Measurements from ENCODE around the gene ISCA2. TPM values are rescaled to one million over a fixed set of nuclear protein-coding genes. Genes with fewer than 3 reads are reported as not detected.

The ISCA2 gene
- total RNA-seq, 1 experiment from 2014 or later = 26.9 TPM

GRCh38 chr14:74508292-74508731, 14.7 kb downstream of the ISCA2 start:
- no peak for DNase-seq
- no peaks in the 10 kb centered on the region for H3K9me3 Mint-ChIP-seq (ENCODE audit: low read depth, unreplicated experiment)
- no TSS peak for BruUV-seq (replicated peaks)
- no peaks in the 10 kb centered on the region for H3K36me3 Mint-ChIP-seq (ENCODE audit: insufficient read depth, unreplicated experiment)
- H3K4me1 Mint-ChIP-seq (ENCODE audit: low read depth, unreplicated experiment) = no peaks in the 10 kb centered on the region
- no peak overlapping the region for H3K4me3 Mint-ChIP-seq (ENCODE audit: low read depth, unreplicated experiment)
- H3K27me3 Mint-ChIP-seq (ENCODE audit: unreplicated experiment) = peaks cover 34% of the 10 kb centered on the region
- no peak for TF ChIP-seq CTCF (IDR thresholded peaks at IDR 0.05; ENCODE audit: unreplicated experiment)
- CTCF ChIA-PET = interaction anchor here (0.7 kb wide), 4 partner anchors 23 to 390 kb away, joined by 3 to 4 read pairs (median 4); no protein-coding TSS in a partner anchor
- H3K27ac Mint-ChIP-seq (ENCODE audit: unreplicated experiment) = no peak overlapping the region
- intact Hi-C loops (cut with micrococcal nuclease; ENCODE audit: unreplicated experiment) = no loop called here

- Mint-ChIP-seq H3K27ac (ENCODE audit: unreplicated experiment) (no peak overlapping the region), H3K9me3 (ENCODE audit: low read depth, unreplicated experiment) (no peaks in the 10 kb centered on the region), H3K4me3 (ENCODE audit: low read depth, unreplicated experiment) (no peak overlapping the region), H3K36me3 (ENCODE audit: insufficient read depth, unreplicated experiment) (no peaks in the 10 kb centered on the region), H3K4me1 (ENCODE audit: low read depth, unreplicated experiment) (no peaks in the 10 kb centered on the region), H3K27me3 (ENCODE audit: unreplicated experiment) (peaks cover 34% of the 10 kb centered on the region)
- no peak for TF ChIP-seq CTCF (IDR thresholded peaks at IDR 0.05; ENCODE audit: unreplicated experiment)
- BruUV-seq (replicated peaks) = no TSS peak
- no peak for DNase-seq
- CTCF ChIA-PET = interaction anchor here (0.7 kb wide), 3 partner anchors 23 to 390 kb away, joined by 3 to 4 read pairs (median 3); no protein-coding TSS in a partner anchor
- intact Hi-C loops (cut with micrococcal nuclease; ENCODE audit: unreplicated experiment) = no loop called here
Observed at GRCh38 chr14:74508844-74509428, 15.4 kb downstream of the ISCA2 start.

- no peak for TF ChIP-seq CTCF (IDR thresholded peaks at IDR 0.05; ENCODE audit: unreplicated experiment)
- Mint-ChIP-seq H3K4me1 (ENCODE audit: low read depth, unreplicated experiment) (no peaks in the 10 kb centered on the region), H3K27me3 (ENCODE audit: unreplicated experiment) (peaks cover 34% of the 10 kb centered on the region), H3K4me3 (ENCODE audit: low read depth, unreplicated experiment) (no peak overlapping the region), H3K36me3 (ENCODE audit: insufficient read depth, unreplicated experiment) (no peaks in the 10 kb centered on the region), H3K9me3 (ENCODE audit: low read depth, unreplicated experiment) (no peaks in the 10 kb centered on the region), H3K27ac (ENCODE audit: unreplicated experiment) (no peak overlapping the region)
- intact Hi-C loops (cut with micrococcal nuclease; ENCODE audit: unreplicated experiment) = no loop called here
- BruUV-seq (replicated peaks) = no TSS peak
- DNase-seq = no peak
- CTCF ChIA-PET = no interaction called here
Observed at GRCh38 chr14:74509587-74510222, 16.1 kb downstream of the ISCA2 start.

GRCh38 chr14:74510223-74510931, 16.8 kb downstream of the ISCA2 start:
- DNase-seq = no peak
- peaks cover 34% of the 10 kb centered on the region for H3K27me3 Mint-ChIP-seq (ENCODE audit: unreplicated experiment)
- no peak overlapping the region for H3K4me3 Mint-ChIP-seq (ENCODE audit: low read depth, unreplicated experiment)
- no peaks in the 10 kb centered on the region for H3K9me3 Mint-ChIP-seq (ENCODE audit: low read depth, unreplicated experiment)
- no peaks in the 10 kb centered on the region for H3K36me3 Mint-ChIP-seq (ENCODE audit: insufficient read depth, unreplicated experiment)
- no peaks in the 10 kb centered on the region for H3K4me1 Mint-ChIP-seq (ENCODE audit: low read depth, unreplicated experiment)
- TF ChIP-seq CTCF (IDR thresholded peaks at IDR 0.05; ENCODE audit: unreplicated experiment) = no peak
- CTCF ChIA-PET = no interaction called here
- H3K27ac Mint-ChIP-seq (ENCODE audit: unreplicated experiment) = no peak overlapping the region
- no TSS peak for BruUV-seq (replicated peaks)
- intact Hi-C loops (cut with micrococcal nuclease; ENCODE audit: unreplicated experiment) = no loop called here

All from Calu3 (cell line).